H54 (cell line): ENCODE results near the gene BCR.

ENCODE experiments used
- DNase-seq: peaks from one replicate; pipeline ENCODE4 v3.0.0; 2011; ENCODE audit warnings: low spot score, mixed read lengths; ENCODE audit not compliant: insufficient read length
- FAIRE-seq: peaks from 3 replicates; lab custom pipeline; 2011; peaks lifted over from hg19 to GRCh38; lab: Jason Lieb, UNC
- POLR2A ChIP-seq: IDR thresholded peaks from 2 replicates; pipeline ENCODE4 v1.6.1; 2011; ENCODE audit warnings: low read depth, mild to moderate bottlenecking, low read length

BCR gene

DNA sequence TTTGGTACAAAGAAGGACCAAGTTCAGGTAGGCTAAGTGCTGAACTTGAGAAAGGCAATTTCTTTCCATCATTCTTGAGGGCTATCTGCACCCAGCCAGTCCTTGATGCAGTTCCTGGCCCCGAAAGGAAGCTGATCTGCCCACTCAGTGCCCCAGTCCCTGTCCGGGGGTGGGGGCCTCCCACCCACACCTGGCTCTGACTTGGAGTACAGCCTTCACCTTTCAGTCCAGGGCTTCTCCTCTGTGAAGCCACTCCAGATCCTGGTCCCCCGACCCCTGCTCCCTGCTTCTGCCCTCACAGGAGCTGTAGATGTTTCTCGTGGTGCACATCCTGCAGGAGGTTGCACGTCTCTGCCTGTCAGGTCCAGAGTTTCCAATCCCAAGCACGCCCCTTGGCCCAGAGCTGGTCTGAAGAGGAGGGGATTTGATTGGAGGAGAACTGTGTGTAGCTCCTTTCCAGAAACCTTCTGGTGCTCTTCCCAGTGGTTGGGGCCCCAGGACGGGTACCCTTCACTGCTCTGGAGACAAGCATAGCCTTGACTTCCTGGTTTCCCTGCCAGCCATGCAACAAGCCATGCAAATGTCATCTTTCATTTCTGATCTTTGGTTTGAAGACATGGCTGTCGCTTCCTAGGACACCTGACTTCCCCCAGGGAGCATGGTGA is 75.3 kb downstream of the BCR start:
- DNase-seq: no peak
- no peak for FAIRE-seq
- no peak for TF ChIP-seq POLR2A

DNA sequence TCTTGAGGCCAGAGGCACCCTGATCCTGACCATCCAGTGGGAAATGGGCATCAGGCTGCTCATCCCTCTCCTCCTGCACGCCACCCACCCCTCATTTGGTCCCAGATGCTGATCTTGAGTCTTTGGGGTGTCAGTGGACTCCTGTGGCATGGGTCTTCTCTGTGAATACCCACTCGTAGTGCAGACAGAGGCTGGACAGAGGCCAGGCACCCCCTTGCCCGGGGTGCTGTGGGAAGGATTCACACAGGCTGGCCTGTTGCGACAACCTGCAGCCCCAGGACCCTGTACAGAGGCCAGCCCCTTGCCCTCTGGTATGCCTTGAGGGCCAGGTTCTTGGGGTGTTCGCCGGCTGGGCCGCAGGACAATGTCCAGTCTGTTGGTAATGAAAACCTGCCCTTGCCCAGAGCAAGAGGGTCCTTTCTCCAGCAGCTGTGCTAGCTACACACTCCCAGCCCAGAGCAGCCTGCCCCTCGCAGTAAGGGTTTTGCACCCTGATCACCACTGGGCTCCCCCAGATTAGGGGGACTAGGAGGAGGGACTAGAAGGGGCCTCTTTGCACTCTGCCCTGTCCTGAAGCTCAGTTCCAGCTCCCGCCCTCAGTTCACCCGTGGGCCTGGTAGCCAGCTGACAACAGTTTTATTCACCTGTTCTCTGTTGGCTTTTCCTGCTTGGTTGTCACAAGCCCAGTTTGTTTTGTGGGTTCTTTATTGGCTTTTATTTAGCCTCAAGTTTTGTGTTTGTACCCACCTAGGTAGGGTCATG is 76.0 kb downstream of the BCR start:
- TF ChIP-seq POLR2A: no peak
- FAIRE-seq (no peak), DNase-seq (no peak)

DNA sequence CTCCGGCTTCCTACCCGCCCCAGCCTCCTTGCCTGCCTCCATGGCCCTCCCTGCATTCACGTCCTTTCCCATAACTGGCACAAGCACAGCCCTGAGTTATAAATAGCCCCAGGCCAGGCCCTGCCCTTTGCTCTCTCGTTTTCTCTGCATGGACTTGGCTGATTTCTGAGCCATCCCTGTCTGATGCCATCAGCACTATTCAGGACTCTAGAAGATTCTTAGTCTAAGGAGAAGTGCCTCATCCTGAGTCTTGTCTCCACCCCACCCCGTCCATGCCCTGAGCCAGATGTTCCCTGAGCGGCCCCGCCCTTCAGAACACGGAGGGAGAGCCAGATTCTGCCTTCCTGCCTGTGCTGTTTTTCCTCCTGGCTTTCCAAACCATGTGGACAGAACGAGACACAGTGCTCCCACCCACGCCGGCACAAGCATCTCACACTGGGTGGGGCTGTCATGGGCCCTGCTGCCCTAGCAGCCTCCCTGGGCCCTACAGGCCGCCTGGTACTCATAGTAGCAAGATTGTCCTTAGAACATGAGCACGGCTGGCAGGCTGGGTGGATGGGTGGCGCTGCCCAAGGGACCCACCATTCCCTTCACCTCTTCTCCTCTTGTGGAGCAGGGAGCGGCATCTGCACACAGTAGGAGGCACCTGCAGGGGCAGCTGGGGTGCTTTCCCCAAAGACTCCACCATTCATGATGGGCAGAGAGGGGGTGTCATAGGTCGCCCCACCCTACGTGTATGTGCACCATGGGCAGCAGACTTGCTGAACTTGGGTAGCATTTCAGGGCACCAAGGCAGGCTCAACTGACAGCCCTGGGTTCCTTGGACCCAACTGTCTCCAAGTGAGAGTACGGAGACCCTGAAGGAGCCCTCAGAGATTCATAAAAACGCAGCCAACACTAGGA is 76.9 kb downstream of the BCR start:
- no peak for TF ChIP-seq POLR2A
- DNase-seq (no peak), FAIRE-seq (no peak)

DNA sequence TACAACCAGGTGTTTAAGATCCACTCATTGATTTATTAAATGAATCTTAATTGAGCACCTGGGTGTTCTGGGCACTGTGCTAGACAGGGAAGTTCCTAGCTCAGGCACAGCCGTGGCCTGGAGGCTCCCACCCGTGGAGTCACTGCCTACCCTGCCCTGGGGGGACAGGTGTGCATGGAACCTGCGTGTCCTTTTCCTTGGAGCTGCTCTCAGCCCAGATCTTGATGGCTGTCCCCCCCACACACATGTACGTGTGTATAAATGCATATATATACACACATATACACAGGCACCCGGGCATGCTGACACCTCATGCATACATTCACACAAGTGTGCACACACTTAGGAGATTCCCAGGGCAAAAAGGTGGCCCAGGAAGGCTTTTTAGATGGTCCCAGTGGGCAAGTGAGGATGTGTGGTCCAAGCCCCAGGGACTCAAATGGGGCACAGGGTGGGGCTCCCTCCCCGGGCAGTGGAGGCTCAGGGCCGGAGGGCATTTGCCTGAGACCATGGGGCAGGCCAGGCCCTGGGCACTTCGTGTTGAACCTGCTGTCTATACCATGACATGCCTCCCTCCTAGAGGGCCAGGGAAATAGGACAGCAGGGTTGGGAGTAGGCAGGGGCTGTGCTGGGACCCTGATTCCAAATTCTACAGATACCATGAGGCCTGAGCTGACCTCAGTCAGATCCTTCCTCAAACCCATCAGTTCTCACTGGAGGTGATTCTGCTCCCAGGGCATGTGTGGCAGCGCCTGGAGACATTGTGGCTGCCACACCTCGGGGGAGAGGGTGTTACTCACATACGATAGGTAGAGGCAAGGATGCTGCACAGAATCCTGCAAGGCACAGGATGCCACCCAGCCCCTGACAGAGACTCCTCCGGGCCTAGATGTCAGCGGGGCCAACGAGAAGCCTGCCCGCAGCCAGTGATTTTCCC is 77.8 kb downstream of the BCR start:
- DNase-seq (no peak), FAIRE-seq (no peak)
- no peak for TF ChIP-seq POLR2A

DNA sequence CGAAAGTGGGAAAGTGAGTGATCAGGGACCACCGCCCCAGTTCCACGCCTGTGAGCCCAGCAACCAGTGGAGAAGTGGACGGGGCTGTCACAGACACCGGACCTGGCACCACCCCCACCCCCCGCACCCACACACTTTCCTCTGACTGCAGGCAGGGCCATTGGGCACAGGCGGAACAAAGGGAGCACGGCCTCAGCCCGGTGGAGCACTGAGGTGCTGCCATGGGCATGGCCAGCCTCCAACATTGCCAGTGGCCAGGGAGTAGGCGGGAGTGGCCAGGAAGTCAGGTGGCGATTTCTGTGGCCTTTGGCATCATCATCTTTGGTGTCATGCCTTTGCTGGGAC is 78.5 kb downstream of the BCR start:
- FAIRE-seq: no peak
- TF ChIP-seq POLR2A: no peak
- no peak for DNase-seq

DNA sequence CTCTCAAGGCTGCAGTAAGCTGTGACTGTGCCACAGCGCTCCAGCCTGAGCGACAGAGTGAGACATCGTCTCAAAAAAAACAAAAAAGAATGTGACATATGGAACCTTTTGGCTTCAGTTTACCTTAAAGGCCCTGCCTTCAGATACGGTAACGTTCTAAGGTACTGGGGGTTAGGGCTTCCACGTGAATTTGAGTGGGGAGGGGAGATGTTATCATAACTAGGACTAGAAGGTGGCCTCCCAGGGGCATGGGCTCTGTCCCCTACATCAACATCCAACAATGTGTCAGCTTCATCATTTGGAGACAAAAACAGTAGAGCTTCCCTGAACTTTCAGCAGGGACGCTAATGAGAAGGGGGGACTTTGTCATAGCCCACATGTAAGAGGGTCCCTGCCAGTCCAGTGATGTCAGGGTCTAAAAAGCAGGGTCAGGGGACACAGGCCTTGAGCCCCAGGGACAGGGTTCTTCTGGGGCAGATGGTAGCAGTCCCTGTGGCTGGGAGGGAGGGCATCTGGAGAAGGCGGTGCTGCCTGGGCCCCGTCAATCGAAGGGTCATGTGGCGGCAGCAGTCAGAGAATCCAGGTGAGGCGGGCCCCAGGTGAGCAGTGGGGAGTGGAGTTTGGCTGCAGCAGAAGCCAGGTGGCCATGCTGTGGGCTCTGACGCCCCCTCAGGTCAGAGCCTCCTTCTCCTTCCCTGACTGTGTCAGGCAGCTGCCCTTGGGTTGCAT is 79.8 kb downstream of the BCR start:
- no peak for TF ChIP-seq POLR2A
- FAIRE-seq (no peak), DNase-seq (no peak)

DNA sequence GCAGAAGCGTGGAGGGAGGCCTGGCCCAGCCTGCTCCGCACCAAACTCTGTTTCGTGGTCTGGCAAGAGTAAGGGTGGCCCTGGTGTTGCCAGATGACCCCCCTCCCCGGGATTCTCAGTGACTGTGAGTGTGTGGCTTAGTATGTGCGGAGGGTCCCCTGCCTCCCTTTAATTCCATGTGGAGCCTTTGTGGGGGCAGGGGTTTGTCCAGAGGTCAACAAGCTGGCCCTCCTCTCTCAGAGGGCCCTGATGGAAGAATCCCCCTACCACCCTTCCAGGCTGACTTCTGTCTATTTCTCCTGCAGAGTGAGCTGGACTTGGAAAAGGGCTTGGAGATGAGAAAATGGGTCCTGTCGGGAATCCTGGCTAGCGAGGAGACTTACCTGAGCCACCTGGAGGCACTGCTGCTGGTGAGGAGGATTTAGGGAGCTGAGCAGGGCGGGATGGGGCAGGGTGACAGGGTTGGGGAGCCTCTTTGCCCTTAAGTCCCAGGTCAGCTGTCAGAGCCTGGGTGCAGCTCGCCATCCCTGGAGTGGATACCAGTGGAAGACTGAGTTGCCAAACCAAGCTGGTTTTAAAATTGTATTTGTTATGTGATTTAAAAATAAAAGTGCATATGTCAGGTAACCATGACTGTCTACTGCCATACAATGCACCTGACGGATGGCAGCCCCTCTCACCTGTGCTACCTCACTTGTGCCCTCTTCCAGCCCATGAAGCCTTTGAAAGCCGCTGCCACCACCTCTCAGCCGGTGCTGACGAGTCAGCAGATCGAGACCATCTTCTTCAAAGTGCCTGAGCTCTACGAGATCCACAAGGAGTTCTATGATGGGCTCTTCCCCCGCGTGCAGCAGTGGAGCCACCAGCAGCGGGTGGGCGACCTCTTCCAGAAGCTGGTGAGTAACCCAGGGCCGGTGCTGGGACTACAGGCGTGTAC is 80.6 kb downstream of the BCR start:
- no peak for DNase-seq
- no peak for TF ChIP-seq POLR2A
- no peak for FAIRE-seq

DNA sequence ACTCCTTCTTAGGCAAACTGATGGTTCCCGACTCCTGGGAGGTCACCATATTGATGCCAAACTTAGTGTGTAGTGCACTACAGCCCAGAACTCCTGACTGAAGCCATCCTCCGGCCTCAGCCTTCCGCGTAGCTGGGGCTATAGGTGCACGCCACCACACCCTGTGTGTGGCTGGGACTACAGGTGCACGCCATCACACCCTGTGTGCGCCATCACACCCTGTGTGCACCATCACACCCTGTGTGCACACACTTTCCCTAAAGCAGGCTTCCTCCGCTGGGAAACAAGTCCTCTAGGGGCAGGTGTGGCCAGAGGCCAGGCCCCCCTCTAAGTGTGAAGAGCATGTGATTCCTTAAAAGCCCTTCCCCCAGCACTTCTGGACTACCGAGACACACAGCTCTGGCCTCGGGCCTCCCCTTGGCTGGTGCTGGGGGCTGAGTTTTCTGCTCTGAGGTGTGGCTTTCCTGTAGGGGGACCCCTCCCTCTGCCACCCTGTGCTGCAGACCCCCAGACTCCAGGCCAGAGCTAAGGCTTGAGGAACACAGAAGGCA is 81.7 kb downstream of the BCR start:
- FAIRE-seq (no peak), DNase-seq (no peak)
- TF ChIP-seq POLR2A: no peak

DNA sequence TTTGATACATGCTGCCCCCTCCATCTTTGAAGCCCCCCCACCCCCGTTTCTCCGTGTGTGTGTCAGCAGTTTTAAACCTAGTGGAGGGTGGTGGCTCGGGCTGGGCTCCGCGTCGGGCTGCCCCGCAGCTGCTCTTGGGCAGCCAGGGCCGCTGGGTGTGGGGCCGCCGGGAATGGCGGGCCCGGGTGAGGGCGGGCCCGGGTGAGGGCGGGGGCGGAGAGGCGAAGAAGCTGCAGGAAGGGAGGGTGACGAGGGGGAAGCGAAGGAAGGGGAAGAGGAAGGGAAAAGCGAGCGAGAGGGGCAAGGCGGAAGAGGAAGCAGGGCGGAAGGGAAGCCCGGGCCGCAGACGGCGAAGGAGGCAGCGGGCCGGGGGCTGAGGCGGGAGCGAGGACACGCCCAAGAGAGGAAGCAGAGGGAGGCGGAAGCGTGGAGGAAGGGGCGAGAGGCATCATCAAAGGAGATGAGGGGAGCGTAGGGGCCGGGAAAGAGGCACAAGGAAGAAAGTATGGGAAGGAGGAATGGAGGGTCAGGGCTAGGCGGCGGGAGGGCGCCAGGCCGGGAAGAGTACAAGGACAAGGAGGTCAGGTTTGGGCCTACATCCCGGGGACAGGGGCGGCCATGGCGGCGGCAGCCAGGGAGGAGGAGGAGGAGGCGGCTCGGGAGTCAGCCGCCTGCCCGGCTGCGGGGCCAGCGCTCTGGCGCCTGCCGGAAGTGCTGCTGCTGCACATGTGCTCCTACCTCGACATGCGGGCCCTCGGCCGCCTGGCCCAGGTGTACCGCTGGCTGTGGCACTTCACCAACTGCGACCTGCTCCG is 82.4 kb downstream of the BCR start:
- FAIRE-seq (no peak), DNase-seq (no peak)
- no peak for TF ChIP-seq POLR2A

DNA sequence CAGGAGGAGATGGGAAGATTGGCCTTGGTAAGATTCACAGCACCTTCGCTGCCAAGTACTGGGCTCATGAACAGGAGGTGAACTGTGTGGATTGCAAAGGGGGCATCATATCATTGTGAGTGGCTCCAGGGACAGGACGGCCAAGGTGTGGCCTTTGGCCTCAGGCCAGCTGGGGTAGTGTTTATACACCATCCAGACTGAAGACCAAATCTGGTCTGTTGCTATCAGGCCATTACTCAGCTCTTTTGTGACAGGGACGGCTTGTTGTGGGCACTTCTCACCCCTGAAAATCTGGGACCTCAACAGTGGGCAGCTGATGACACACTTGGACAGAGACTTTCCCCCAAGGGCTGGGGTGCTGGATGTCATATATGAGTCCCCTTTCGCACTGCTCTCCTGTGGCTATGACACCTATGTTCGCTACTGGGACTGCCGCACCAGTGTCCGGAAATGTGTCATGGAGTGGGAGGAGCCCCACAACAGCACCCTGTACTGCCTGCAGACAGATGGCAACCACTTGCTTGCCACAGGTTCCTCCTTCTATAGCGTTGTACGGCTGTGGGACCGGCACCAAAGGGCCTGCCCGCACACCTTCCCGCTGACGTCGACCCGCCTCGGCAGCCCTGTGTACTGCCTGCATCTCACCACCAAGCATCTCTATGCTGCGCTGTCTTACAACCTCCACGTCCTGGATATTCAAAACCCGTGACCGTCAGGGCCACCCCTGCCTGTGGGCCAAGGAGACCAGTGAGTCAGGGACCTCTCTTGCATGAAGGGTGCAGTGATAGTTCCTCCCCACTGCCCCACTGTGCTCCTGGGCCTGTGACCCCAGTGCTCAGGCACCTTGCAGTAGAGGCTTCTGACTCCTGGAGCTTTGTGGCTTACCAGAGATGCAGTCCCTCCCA is 83.6 kb downstream of the BCR start:
- DNase-seq (no peak), FAIRE-seq (no peak)
- TF ChIP-seq POLR2A: no peak
